ENCODE data around the gene NOS1AP. TPM values are rescaled to one million over a fixed set of nuclear protein-coding genes. Genes with fewer than 3 reads are reported as not detected.
A peak's percentile ranks its signal among the peaks of the same experiment; 100 is the strongest.

Gene NOS1AP
- total and polyA plus RNA-seq, 2 donors from 2014 or later: 0.47 to 10.7 TPM

DNA sequence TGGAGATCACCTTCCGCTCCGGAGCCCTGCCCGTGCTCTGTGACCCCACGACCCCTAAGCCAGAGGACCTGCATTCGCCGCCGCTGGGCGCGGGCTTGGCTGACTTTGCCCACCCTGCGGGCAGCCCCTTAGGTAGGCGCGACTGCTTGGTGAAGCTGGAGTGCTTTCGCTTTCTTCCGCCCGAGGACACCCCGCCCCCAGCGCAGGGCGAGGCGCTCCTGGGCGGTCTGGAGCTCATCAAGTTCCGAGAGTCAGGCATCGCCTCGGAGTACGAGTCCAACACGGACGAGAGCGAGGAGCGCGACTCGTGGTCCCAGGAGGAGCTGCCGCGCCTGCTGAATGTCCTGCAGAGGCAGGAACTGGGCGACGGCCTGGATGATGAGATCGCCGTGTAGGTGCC lies 297.6 kb downstream of the NOS1AP start:
- Histone ChIP-seq H3K9me3 (ENCODE audit: control insufficient read depth in 2 of 3, insufficient read depth in 1 of 3, low read length in 3 of 3) (no peaks in the 10 kb centered on the region), H3K4me1 (ENCODE audit: control insufficient read depth in 2 of 3, insufficient read depth in 2 of 3, low read depth in 1 of 3, low read length in 3 of 3) (peaks cover 0 to 2% (median 0%) of the 10 kb centered on the region in 3 donors), H3K27me3 (ENCODE audit: control insufficient read depth, insufficient read depth, low read length) (no peaks in the 10 kb centered on the region), H3K9ac (ENCODE audit: low read length in 3 of 3) (no peak overlapping the region), H3K4me3 (ENCODE audit: low read length in 3 of 3) (no peak overlapping the region), H3K36me3 (ENCODE audit: control insufficient read depth in 2 of 3, insufficient read depth in 3 of 3, low read length in 3 of 3) (no peaks in the 10 kb centered on the region), H3K27ac (ENCODE audit: low read depth in 2 of 2, low read length in 2 of 2) (no peak overlapping the region)
- FAIRE-seq: no peak
- TF ChIP-seq, protein P1, sequence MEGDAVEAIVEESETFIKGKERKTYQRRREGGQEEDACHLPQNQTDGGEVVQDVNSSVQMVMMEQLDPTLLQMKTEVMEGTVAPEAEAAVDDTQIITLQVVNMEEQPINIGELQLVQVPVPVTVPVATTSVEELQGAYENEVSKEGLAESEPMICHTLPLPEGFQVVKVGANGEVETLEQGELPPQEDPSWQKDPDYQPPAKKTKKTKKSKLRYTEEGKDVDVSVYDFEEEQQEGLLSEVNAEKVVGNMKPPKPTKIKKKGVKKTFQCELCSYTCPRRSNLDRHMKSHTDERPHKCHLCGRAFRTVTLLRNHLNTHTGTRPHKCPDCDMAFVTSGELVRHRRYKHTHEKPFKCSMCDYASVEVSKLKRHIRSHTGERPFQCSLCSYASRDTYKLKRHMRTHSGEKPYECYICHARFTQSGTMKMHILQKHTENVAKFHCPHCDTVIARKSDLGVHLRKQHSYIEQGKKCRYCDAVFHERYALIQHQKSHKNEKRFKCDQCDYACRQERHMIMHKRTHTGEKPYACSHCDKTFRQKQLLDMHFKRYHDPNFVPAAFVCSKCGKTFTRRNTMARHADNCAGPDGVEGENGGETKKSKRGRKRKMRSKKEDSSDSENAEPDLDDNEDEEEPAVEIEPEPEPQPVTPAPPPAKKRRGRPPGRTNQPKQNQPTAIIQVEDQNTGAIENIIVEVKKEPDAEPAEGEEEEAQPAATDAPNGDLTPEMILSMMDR (IDR thresholded peaks at IDR 0.05; ENCODE audit: borderline replicate concordance, extremely low read depth, insufficient read depth): no peak
- DNase-seq: no peak
- intact Hi-C loops (cut with DNase I): no loop called here

DNA sequence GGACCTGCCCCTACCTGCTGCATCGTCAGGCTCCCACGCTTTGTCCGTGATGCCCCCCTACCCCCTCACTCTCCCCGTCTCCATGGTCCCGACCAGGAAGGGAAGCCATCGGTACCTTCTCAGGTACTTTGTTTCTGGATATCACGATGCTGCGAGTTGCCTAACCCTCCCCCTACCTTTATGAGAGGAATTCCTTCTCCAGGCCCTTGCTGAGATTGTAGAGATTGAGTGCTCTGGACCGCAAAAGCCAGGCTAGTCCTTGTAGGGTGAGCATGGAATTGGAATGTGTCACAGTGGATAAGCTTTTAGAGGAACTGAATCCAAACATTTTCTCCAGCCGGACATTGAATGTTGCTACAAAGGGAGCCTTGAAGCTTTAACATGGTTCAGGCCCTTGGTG lies 298.3 kb downstream of the NOS1AP start:
- Histone ChIP-seq H3K27me3 (ENCODE audit: control insufficient read depth, insufficient read depth, low read length) (no peaks in the 10 kb centered on the region), H3K4me1 (ENCODE audit: control insufficient read depth in 2 of 3, insufficient read depth in 2 of 3, low read depth in 1 of 3, low read length in 3 of 3) (peaks cover 0 to 2% (median 0%) of the 10 kb centered on the region in 3 donors), H3K9ac (ENCODE audit: low read length in 3 of 3) (no peak overlapping the region), H3K27ac (ENCODE audit: low read depth in 2 of 2, low read length in 2 of 2) (no peak overlapping the region), H3K9me3 (ENCODE audit: control insufficient read depth in 2 of 3, insufficient read depth in 1 of 3, low read length in 3 of 3) (no peaks in the 10 kb centered on the region), H3K4me3 (ENCODE audit: low read length in 3 of 3) (no peak overlapping the region), H3K36me3 (ENCODE audit: control insufficient read depth in 2 of 3, insufficient read depth in 3 of 3, low read length in 3 of 3) (no peaks in the 10 kb centered on the region)
- FAIRE-seq: no peak
- peak in 2 of 5 donors; percentile 54 to 56 for DNase-seq
- TF ChIP-seq, protein P1 (IDR thresholded peaks at IDR 0.05; ENCODE audit: borderline replicate concordance, extremely low read depth, insufficient read depth): no peak
- intact Hi-C loops (cut with DNase I): no loop called here

DNA sequence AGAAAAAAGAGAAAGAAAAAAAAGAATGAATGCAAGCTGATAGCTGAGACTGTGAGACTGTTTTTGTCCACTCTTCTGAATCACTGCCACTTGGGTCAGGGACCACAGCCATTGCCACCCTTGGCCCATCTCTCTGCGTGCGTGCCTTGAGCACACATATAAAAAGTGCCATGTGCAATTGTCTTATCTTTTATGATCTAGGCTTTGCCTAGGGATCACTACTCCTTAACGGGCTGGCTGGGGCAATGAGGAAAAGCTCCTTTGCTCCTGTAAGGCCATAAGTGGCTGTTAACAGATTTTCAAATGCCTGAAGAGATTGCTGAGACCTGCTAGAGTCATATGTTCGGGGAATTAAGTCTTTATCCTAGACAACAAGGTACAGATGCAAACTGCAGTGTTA lies 299.0 kb downstream of the NOS1AP start:
- Histone ChIP-seq H3K4me3 (ENCODE audit: low read length in 3 of 3) (no peak overlapping the region), H3K27me3 (ENCODE audit: control insufficient read depth, insufficient read depth, low read length) (no peaks in the 10 kb centered on the region), H3K9me3 (ENCODE audit: control insufficient read depth in 2 of 3, insufficient read depth in 1 of 3, low read length in 3 of 3) (no peaks in the 10 kb centered on the region), H3K4me1 (ENCODE audit: control insufficient read depth in 2 of 3, insufficient read depth in 2 of 3, low read depth in 1 of 3, low read length in 3 of 3) (peaks cover 0 to 2% (median 0%) of the 10 kb centered on the region in 3 donors), H3K9ac (ENCODE audit: low read length in 3 of 3) (no peak overlapping the region), H3K27ac (ENCODE audit: low read depth in 2 of 2, low read length in 2 of 2) (no peak overlapping the region), H3K36me3 (ENCODE audit: control insufficient read depth in 2 of 3, insufficient read depth in 3 of 3, low read length in 3 of 3) (no peaks in the 10 kb centered on the region)
- no peak for FAIRE-seq
- intact Hi-C loops (cut with DNase I): no loop called here
- TF ChIP-seq, protein P1 (IDR thresholded peaks at IDR 0.05; ENCODE audit: borderline replicate concordance, extremely low read depth, insufficient read depth): no peak
- DNase-seq: no peak

DNA sequence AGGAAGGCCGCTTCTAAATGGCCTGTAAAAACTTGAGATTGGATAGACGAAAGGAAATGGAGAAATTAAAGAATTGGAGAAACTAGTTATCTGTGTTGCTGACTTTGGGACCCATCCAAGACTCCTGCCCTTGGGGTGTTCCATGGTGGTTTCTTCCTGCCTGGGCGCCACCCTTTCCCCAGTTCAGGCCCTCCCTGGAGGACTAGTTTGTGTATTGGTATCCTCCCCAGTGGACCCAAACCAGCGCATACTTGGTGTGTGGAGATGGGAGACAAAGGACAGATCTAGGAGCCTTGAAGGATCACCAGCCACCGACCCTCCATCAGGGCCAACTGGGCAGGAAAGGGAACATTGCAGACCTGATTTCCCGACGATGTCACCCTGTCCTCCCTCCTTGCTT lies 300.1 kb downstream of the NOS1AP start:
- Histone ChIP-seq H3K27ac (ENCODE audit: low read depth in 2 of 2, low read length in 2 of 2) (no peak overlapping the region), H3K4me1 (ENCODE audit: control insufficient read depth in 2 of 3, insufficient read depth in 2 of 3, low read depth in 1 of 3, low read length in 3 of 3) (peaks cover 0 to 2% (median 0%) of the 10 kb centered on the region in 3 donors), H3K4me3 (ENCODE audit: low read length in 3 of 3) (no peak overlapping the region), H3K36me3 (ENCODE audit: control insufficient read depth in 2 of 3, insufficient read depth in 3 of 3, low read length in 3 of 3) (no peaks in the 10 kb centered on the region), H3K9ac (ENCODE audit: low read length in 3 of 3) (no peak overlapping the region), H3K27me3 (ENCODE audit: control insufficient read depth, insufficient read depth, low read length) (no peaks in the 10 kb centered on the region), H3K9me3 (ENCODE audit: control insufficient read depth in 2 of 3, insufficient read depth in 1 of 3, low read length in 3 of 3) (no peaks in the 10 kb centered on the region)
- intact Hi-C loops (cut with DNase I): no loop called here
- TF ChIP-seq, protein P1 (IDR thresholded peaks at IDR 0.05; ENCODE audit: borderline replicate concordance, extremely low read depth, insufficient read depth): no peak
- FAIRE-seq (no peak), DNase-seq (no peak)
